GM19099 (cell line): ENCODE measurements around the gene BST2.

ENCODE experiments used
- POLR2A ChIP-seq: IDR thresholded peaks from 3 replicates; pipeline ENCODE4 v1.6.1; 2011; ENCODE audit warnings: low read depth; ENCODE audit not compliant: insufficient read length; ENCODE audit errors: extremely low read depth

BST2 gene

GRCh38 chr19:17424743-17425365 is 19.4 kb upstream of the BST2 start:
- no peak for TF ChIP-seq POLR2A

GRCh38 chr19:17423429-17424208 is 18.2 kb upstream of the BST2 start:
- no peak for TF ChIP-seq POLR2A

GRCh38 chr19:17421942-17422341 is 16.5 kb upstream of the BST2 start:
- TF ChIP-seq POLR2A: no peak

GRCh38 chr19:17420475-17420924 is 15.1 kb upstream of the BST2 start:
- no peak for TF ChIP-seq POLR2A

GRCh38 chr19:17419621-17420474 is 14.4 kb upstream of the BST2 start, which contains the start of gene MVB12A:
Gene MVB12A, plus strand, starts transcription at chr19:17420047. Its CDS starts 89 bp downstream, at chr19:17420136.
- TF ChIP-seq POLR2A: peak; percentile 55

GRCh38 chr19:17419154-17419620 is 13.8 kb upstream of the BST2 start:
- no peak for TF ChIP-seq POLR2A

- TF ChIP-seq POLR2A: no peak
These were observed 13.3 kb upstream of the BST2 start for GRCh38 chr19:17418710-17419109.

GRCh38 chr19:17415121-17415520 is 9.7 kb upstream of the BST2 start:
- no peak for TF ChIP-seq POLR2A

GRCh38 chr19:17414097-17414496 is 8.7 kb upstream of the BST2 start:
- no peak for TF ChIP-seq POLR2A

- no peak for TF ChIP-seq POLR2A
These were observed 6.4 kb upstream of the BST2 start for GRCh38 chr19:17411801-17412200.

GRCh38 chr19:17409990-17410389 is 4.6 kb upstream of the BST2 start:
- TF ChIP-seq POLR2A: no peak

- TF ChIP-seq POLR2A: no peak
These were observed 1.4 kb upstream of the BST2 start for GRCh38 chr19:17406887-17407196.

- TF ChIP-seq POLR2A: no peak
These were observed 836 bp upstream of the BST2 start for GRCh38 chr19:17406046-17406886.

- TF ChIP-seq POLR2A: no peak
These were observed 695 bp downstream of the BST2 start for GRCh38 chr19:17404621-17405249.
